ENCODE results near the gene MYO1H. TPM values are rescaled to one million over a fixed set of nuclear protein-coding genes. Genes with fewer than 3 reads are reported as not detected.

MYO1H gene
- total RNA-seq, 2 experiments from 2014 or later: not detected

- no peak overlapping the region for H3K27ac Mint-ChIP-seq
- ATAC-seq (ENCODE audit: poor library complexity) (no peak), DNase-seq (no peak)
- Histone ChIP-seq H3K4me3 (ENCODE audit: low read length) (no peak overlapping the region), H3K9me3 (ENCODE audit: control insufficient read depth in 1 of 2, insufficient read depth in 1 of 2, low read length in 2 of 2) (no peaks in the 10 kb centered on the region), H3K27ac (ENCODE audit: low read depth in 1 of 2, low read length in 2 of 2) (no peak overlapping the region), H3K4me1 (ENCODE audit: insufficient read depth, low read length) (no peaks in the 10 kb centered on the region), H3K27me3 (ENCODE audit: control insufficient read depth in 1 of 2, insufficient read depth in 2 of 2, low read length in 2 of 2) (peaks cover 0 to 4% of the 10 kb centered on the region in 2 experiments), H3K36me3 (ENCODE audit: insufficient read depth, low read length) (no peaks in the 10 kb centered on the region)
- H3K9me3 Mint-ChIP-seq: no peaks in the 10 kb centered on the region
- ChIA-PET CTCF (no interaction called here), POLR2A (no interaction called here)
- no peak overlapping the region for H3K4me3 Mint-ChIP-seq
- intact Hi-C loops (cut with DNase I, micrococcal nuclease): no loop called here
- H3K27me3 Mint-ChIP-seq: peaks cover 22% of the 10 kb centered on the region
- TF ChIP-seq, protein P1, sequence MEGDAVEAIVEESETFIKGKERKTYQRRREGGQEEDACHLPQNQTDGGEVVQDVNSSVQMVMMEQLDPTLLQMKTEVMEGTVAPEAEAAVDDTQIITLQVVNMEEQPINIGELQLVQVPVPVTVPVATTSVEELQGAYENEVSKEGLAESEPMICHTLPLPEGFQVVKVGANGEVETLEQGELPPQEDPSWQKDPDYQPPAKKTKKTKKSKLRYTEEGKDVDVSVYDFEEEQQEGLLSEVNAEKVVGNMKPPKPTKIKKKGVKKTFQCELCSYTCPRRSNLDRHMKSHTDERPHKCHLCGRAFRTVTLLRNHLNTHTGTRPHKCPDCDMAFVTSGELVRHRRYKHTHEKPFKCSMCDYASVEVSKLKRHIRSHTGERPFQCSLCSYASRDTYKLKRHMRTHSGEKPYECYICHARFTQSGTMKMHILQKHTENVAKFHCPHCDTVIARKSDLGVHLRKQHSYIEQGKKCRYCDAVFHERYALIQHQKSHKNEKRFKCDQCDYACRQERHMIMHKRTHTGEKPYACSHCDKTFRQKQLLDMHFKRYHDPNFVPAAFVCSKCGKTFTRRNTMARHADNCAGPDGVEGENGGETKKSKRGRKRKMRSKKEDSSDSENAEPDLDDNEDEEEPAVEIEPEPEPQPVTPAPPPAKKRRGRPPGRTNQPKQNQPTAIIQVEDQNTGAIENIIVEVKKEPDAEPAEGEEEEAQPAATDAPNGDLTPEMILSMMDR (IDR thresholded peaks at IDR 0.05): no peak
- no peaks in the 10 kb centered on the region for H3K36me3 Mint-ChIP-seq (ENCODE audit: low read depth)
- no peaks in the 10 kb centered on the region for H3K4me1 Mint-ChIP-seq (ENCODE audit: low read depth)
Measured at GRCh38 chr12:109331301-109331952, 16.3 kb upstream of the MYO1H start.

- Mint-ChIP-seq H3K9me3 (no peaks in the 10 kb centered on the region), H3K27me3 (peaks cover 41% of the 10 kb centered on the region), H3K4me3 (no peak overlapping the region), H3K36me3 (ENCODE audit: low read depth) (no peaks in the 10 kb centered on the region), H3K27ac (no peak overlapping the region), H3K4me1 (ENCODE audit: low read depth) (no peaks in the 10 kb centered on the region)
- TF ChIP-seq, protein P1 (IDR thresholded peaks at IDR 0.05): no peak
- no peak overlapping the region for H3K27ac ChIP-seq (ENCODE audit: low read depth in 1 of 2, low read length in 2 of 2)
- H3K4me1 ChIP-seq (ENCODE audit: insufficient read depth, low read length): no peaks in the 10 kb centered on the region
- POLR2A ChIA-PET: no interaction called here
- H3K36me3 ChIP-seq (ENCODE audit: insufficient read depth, low read length): no peaks in the 10 kb centered on the region
- CTCF ChIA-PET: no interaction called here
- no peak overlapping the region for H3K4me3 ChIP-seq (ENCODE audit: low read length)
- H3K9me3 ChIP-seq (ENCODE audit: control insufficient read depth in 1 of 2, insufficient read depth in 1 of 2, low read length in 2 of 2): no peaks in the 10 kb centered on the region
- peaks cover 0 to 4% of the 10 kb centered on the region in 2 experiments for H3K27me3 ChIP-seq (ENCODE audit: control insufficient read depth in 1 of 2, insufficient read depth in 2 of 2, low read length in 2 of 2)
- DNase-seq (no peak), ATAC-seq (ENCODE audit: poor library complexity) (no peak)
- intact Hi-C loops (cut with DNase I, micrococcal nuclease): no loop called here
Measured at GRCh38 chr12:109334887-109335286, 12.8 kb upstream of the MYO1H start.

DNA sequence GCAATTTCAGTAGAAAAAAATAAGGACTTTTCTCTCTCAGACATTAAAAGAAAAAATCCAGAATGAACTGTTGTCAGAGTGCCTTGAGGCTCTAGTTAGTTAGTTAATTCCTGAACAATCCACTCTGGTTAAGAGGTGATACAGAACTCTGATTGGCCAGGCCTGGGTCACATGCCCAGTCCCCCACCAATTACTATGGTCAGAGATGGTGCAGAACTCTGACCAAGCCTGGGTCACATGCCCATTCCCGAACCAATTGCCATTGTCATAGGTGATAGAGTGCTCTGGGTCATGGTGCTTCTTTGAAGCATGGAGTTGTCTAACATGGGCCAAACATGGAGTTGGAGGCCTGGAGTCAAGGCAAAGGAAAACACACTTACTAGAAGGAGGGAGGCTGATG lies 11.1 kb upstream of the MYO1H start:
- Histone ChIP-seq H3K27ac (ENCODE audit: low read depth in 1 of 2, low read length in 2 of 2) (no peak overlapping the region), H3K9me3 (ENCODE audit: control insufficient read depth in 1 of 2, insufficient read depth in 1 of 2, low read length in 2 of 2) (no peaks in the 10 kb centered on the region), H3K36me3 (ENCODE audit: insufficient read depth, low read length) (no peaks in the 10 kb centered on the region), H3K27me3 (ENCODE audit: control insufficient read depth in 1 of 2, insufficient read depth in 2 of 2, low read length in 2 of 2) (peaks cover 2 to 4% of the 10 kb centered on the region in 2 experiments), H3K4me3 (ENCODE audit: low read length) (no peak overlapping the region), H3K4me1 (ENCODE audit: insufficient read depth, low read length) (no peaks in the 10 kb centered on the region)
- no peak overlapping the region for H3K27ac Mint-ChIP-seq
- H3K36me3 Mint-ChIP-seq (ENCODE audit: low read depth): no peaks in the 10 kb centered on the region
- DNase-seq (no peak), ATAC-seq (ENCODE audit: poor library complexity) (no peak)
- H3K4me1 Mint-ChIP-seq (ENCODE audit: low read depth): no peaks in the 10 kb centered on the region
- intact Hi-C loops (cut with DNase I, micrococcal nuclease): no loop called here
- POLR2A ChIA-PET: no interaction called here
- H3K4me3 Mint-ChIP-seq: no peak overlapping the region
- CTCF ChIA-PET: no interaction called here
- H3K27me3 Mint-ChIP-seq: peaks cover 46% of the 10 kb centered on the region
- no peaks in the 10 kb centered on the region for H3K9me3 Mint-ChIP-seq
- TF ChIP-seq, protein P1 (IDR thresholded peaks at IDR 0.05): no peak
